GM10266 (cell line): ENCODE results near the gene ZFPM1.

Experiments used
- DNase-seq: peaks from one replicate; pipeline ENCODE4 v3.0.0; 2012; ENCODE audit errors: extremely low spot score
- TF ChIP-seq, protein P1 (sequence below): IDR thresholded peaks from 2 replicates; pipeline ENCODE4 v1.5.1; 2012; ENCODE audit warnings: mild to moderate bottlenecking, low read depth; ENCODE audit not compliant: control insufficient read depth, insufficient read depth; ENCODE audit errors: missing control alignments

ZFPM1 gene

DNA sequence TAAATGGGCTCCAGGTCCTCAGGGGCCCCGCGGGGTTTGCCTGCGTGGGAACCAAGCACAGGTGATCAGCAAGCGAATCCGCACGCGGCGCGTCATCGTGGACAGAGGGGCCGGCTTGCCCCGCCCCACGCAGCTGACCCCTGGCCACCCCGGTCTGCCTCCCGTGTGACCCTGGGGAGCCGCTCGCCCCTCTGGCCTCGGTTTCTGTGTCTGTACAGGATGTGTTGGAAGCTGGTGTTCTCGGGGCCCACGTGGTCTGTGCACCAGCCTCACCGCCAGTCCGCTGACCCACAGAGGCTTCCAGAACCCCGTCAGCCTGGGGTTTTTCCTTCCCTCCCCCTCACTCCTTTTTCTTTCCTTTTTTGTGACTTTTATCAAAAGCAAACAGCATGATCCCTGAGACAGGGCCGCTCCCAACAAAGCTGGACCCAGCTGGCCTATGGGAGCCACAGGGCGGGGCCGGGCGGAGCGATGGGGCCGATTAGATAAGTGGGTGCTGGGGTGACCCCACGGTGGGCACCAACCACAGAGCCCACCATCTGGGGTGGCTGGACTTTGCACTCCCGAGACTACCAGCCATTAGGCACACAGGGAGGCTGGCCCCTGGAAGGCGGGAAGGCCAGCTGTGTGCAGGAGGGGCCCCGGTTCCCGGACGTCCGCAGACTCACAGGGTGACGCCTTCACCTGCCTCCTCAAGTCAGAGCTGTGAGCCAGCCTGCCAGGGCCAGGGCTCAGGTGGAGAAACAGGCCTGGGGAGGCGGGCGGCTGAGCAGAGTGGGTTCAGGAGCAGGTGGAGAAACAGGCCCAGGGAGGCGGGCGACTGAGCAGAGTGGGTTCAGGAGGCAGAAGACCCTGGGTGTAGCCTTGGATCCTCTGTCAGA, 56.0 kb downstream of the ZFPM1 start:
- no peak for DNase-seq
- TF ChIP-seq, protein P1, sequence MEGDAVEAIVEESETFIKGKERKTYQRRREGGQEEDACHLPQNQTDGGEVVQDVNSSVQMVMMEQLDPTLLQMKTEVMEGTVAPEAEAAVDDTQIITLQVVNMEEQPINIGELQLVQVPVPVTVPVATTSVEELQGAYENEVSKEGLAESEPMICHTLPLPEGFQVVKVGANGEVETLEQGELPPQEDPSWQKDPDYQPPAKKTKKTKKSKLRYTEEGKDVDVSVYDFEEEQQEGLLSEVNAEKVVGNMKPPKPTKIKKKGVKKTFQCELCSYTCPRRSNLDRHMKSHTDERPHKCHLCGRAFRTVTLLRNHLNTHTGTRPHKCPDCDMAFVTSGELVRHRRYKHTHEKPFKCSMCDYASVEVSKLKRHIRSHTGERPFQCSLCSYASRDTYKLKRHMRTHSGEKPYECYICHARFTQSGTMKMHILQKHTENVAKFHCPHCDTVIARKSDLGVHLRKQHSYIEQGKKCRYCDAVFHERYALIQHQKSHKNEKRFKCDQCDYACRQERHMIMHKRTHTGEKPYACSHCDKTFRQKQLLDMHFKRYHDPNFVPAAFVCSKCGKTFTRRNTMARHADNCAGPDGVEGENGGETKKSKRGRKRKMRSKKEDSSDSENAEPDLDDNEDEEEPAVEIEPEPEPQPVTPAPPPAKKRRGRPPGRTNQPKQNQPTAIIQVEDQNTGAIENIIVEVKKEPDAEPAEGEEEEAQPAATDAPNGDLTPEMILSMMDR, result no peak

DNA sequence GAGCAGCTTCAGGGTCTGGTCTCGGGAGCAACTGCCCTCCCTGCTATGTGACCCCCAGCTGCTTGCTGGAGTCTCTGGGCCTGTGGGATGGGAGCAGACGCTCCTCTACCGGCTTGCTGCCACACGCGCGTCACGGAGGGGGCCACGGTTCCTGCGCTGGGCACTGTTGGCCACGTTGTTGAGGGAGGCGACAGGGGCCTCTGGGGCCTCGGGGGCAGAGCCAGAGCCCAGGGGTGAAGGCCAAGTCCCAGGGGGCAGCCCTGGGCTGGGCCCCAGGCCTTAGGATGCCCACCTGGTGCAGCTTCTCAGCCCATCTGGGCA, 56.6 kb downstream of the ZFPM1 start:
- TF ChIP-seq, protein P1, result no peak
- no peak for DNase-seq

DNA sequence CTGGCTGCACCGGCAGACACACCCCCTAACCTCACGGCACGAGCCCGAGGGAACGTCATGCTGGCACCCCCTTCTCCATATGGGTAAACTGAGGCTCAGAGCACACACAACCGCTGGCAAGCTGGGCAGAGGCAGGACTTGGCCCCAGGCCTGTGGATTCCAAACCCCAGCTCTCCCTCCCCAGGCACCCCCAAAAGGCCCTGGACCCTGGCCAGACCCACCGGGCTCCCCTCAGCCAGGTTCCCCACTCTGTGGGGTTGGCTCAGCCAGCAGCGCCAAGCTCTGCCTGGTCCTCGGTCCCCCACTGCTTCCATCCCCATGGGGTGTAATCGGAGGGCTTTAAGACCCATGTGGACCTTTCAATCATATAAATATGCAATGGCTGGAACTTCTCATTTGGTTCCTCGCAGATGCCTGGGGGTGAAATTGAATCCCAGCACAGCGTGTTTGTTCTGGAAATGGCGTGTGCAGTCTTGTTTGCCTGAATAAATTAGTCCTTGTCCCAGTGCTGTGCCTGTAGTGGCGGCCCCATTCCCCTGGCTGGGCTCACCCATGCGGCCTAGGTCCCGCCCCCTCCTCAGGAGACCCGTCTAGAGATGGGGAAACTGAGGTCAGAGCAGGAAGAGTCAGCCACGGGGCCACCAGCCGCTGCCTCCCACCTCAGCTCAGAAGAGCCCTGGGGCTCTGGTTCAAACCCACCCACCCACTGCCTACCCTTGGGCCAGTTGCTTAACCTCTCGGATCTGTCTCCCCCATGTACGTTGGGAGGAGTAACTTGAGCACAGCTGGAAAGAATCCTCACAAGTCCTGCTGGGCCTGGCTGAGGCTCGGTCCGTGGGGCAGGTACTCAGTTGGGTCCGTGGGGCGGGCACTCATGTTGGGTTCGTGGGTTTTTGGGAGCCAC, 57.3 kb downstream of the ZFPM1 start:
- no peak for DNase-seq
- TF ChIP-seq, protein P1, result no peak

DNA sequence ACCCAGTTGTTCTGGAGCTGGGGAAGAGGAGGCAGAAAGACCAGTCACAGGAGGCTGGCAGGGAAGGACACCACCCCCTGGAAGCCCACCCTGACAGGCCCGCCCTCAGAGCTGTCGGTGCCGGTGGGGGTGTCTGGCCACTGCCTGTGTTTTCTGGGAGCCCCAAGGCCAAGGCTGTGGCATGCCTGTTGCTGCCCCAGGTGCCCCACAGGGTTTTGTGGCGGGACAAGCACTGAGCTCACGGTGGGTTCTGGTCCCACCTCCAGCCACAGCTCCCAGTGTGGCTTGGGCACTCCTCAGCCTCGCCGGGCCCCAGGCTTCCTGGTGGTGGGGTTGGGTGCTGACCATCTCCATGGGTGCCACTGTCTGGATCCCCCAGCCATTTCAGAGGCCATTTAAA, 58.0 kb downstream of the ZFPM1 start:
- DNase-seq, result no peak
- TF ChIP-seq, protein P1, result no peak

DNA sequence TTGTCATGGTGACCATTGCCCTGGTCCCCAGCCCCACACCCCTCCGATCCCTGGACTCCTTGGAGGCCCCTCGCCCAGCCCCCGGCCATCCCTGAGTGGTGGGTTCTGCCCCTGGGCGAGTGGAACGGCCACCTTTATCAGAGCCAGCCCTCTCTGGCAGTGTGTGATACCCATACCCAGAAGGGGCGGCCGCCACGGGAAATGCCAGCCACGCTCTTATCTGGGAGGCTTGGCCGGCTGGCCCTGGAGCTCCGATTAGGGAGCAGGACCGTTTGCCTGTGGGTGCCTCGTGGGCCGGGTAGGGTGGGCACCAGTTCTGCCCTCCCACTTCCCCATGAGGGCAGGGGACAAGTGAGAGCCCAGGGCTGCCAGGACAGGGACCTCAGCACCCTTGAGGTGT, 58.8 kb downstream of the ZFPM1 start:
- TF ChIP-seq, protein P1, result no peak
- DNase-seq, result no peak

DNA sequence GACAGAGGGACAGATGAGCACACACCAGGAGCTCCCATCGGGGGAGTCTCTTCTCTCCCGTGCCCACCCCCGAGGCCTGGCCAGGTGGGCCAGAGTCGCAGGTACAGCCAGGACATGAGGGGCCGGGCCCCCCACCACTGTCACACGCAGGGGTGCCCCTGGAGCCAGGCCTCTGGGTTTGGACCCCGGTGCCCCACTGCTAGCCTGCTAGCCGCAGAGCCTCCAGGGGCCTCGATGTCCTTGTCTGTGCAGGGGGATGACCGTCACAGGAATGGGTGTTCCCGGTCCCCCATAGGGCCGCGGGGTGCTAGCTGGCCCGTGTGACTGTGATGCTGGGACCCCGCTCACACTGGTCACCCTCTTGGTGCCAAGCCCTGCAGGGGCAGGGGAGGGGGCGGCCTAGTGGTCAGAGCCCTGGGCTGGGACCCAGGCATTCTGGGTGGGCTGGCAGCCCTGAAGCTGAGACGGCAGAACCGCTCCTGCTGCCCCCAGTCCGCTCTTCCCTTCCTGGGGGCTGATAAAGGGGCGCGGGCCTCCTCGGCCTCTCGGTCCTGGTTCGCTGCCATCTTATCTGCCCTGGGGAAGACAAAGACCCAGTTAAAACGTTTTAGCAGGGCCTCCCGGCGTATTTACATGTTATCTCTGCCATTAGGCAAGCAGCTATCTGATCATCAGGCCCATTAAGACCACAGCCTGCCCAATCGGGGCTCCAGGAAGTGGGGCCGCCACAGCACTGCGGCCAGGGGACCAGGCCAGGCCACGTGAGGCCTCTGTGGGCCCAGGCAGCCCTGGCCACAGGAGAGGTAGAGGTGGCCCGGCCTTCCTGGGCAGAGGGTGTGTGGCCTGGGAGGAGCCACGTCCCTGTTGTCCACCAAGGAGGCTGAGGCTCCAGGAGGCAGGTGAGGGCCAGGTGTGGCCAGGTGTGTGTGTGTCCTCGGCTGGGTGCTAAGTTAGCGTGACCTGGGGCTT, 59.9 kb downstream of the ZFPM1 start:
- TF ChIP-seq, protein P1, result no peak
- DNase-seq, result no peak
